ENCODE measurements around the gene DNMT1.

The DNMT1 gene

GRCh38 chr19:10233946-10234345, 39.2 kb upstream of the DNMT1 start:
- DNase-seq = no peak
- Histone ChIP-seq H3K4me3 (ENCODE audit: low read length) (no peak overlapping the region), H3K27ac (ENCODE audit: low read length) (no peak overlapping the region), H2AFZ (ENCODE audit: low read length) (no peak overlapping the region), H3K9me3 (replicated peaks; ENCODE audit: insufficient read depth, low read length) (no peaks in the 10 kb centered on the region), H3K36me3 (replicated peaks; ENCODE audit: insufficient read depth, low read length) (no peaks in the 10 kb centered on the region), H3K9me2 (replicated peaks; ENCODE audit: insufficient read depth, low read length) (no peaks in the 10 kb centered on the region), H3K4me2 (ENCODE audit: low read depth, low read length) (no peak overlapping the region), H4K20me1 (ENCODE audit: insufficient read depth, low read length) (no peaks in the 10 kb centered on the region), H3F3A (ENCODE audit: insufficient read depth, low read length) (peaks cover 34% of the 10 kb centered on the region), H3K9ac (ENCODE audit: low read length) (no peak overlapping the region), H3K79me2 (ENCODE audit: low read length) (peaks cover 22% of the 10 kb centered on the region), H3K27me3 (replicated peaks; ENCODE audit: insufficient read depth, low read length) (no peaks in the 10 kb centered on the region), H3K4me1 (ENCODE audit: low read length) (peaks cover 36% of the 10 kb centered on the region)
- TF ChIP-seq CTCF (IDR thresholded peaks at IDR 0.05; ENCODE audit: low read length) (no peak), EZH2phosphoT487 (IDR thresholded peaks at IDR 0.05; ENCODE audit: low read length) (no peak), EZH2 (optimal IDR thresholded peaks at IDR 0.05; ENCODE audit: low read depth, low read length) (no peak)

GRCh38 chr19:10231612-10232228, 37.0 kb upstream of the DNMT1 start:
- Histone ChIP-seq H4K20me1 (ENCODE audit: insufficient read depth, low read length) (no peaks in the 10 kb centered on the region), H3K27me3 (replicated peaks; ENCODE audit: insufficient read depth, low read length) (no peaks in the 10 kb centered on the region), H3K27ac (ENCODE audit: low read length) (peak overlapping the region; percentile 77; the same call in 1 of the 2 replicates), H3K36me3 (replicated peaks; ENCODE audit: insufficient read depth, low read length) (no peaks in the 10 kb centered on the region), H3K9ac (ENCODE audit: low read length) (peak overlapping the region; percentile 96), H3K4me2 (ENCODE audit: low read depth, low read length) (peak overlapping the region; percentile 96; the same call in 1 of the 2 replicates), H3K4me3 (ENCODE audit: low read length) (peak overlapping the region; percentile 94), H3K4me1 (ENCODE audit: low read length) (peaks cover 43% of the 10 kb centered on the region), H3K9me2 (replicated peaks; ENCODE audit: insufficient read depth, low read length) (no peaks in the 10 kb centered on the region), H3K9me3 (replicated peaks; ENCODE audit: insufficient read depth, low read length) (no peaks in the 10 kb centered on the region), H3F3A (ENCODE audit: insufficient read depth, low read length) (peaks cover 34% of the 10 kb centered on the region), H3K79me2 (ENCODE audit: low read length) (peaks cover 42% of the 10 kb centered on the region), H2AFZ (ENCODE audit: low read length) (0 out of 2 replicates have a peak overlapping the region, but pooled peaks have one; percentile 70)
- TF ChIP-seq CTCF (IDR thresholded peaks at IDR 0.05; ENCODE audit: low read length) (no peak), EZH2 (optimal IDR thresholded peaks at IDR 0.05; ENCODE audit: low read depth, low read length) (no peak), EZH2phosphoT487 (IDR thresholded peaks at IDR 0.05; ENCODE audit: low read length) (no peak)
- DNase-seq = no peak

- Histone ChIP-seq H3K4me1 (ENCODE audit: low read length) (peaks cover 40% of the 10 kb centered on the region), H3K4me2 (ENCODE audit: low read depth, low read length) (peak within 1 kb of the TSS; percentile 96), H3K9ac (ENCODE audit: low read length) (peak within 1 kb of the TSS; percentile 96), H3K9me2 (replicated peaks; ENCODE audit: insufficient read depth, low read length) (no peaks in the 10 kb centered on the region), H4K20me1 (ENCODE audit: insufficient read depth, low read length) (no peaks in the 10 kb centered on the region), H2AFZ (ENCODE audit: low read length) (peak within 1 kb of the TSS; percentile 70), H3K9me3 (replicated peaks; ENCODE audit: insufficient read depth, low read length) (no peaks in the 10 kb centered on the region), H3K27ac (ENCODE audit: low read length) (peak within 1 kb of the TSS; percentile 77), H3K36me3 (replicated peaks; ENCODE audit: insufficient read depth, low read length) (no peaks in the 10 kb centered on the region), H3F3A (ENCODE audit: insufficient read depth, low read length) (peaks cover 28% of the 10 kb centered on the region), H3K27me3 (replicated peaks; ENCODE audit: insufficient read depth, low read length) (no peaks in the 10 kb centered on the region), H3K4me3 (ENCODE audit: low read length) (peak within 1 kb of the TSS; percentile 94), H3K79me2 (ENCODE audit: low read length) (peaks cover 48% of the 10 kb centered on the region)
- DNase-seq = peak; percentile 87
- no peak for TF ChIP-seq CTCF (IDR thresholded peaks at IDR 0.05; ENCODE audit: low read length)
- no peak for TF ChIP-seq EZH2phosphoT487 (IDR thresholded peaks at IDR 0.05; ENCODE audit: low read length)
- TF ChIP-seq EZH2 (optimal IDR thresholded peaks at IDR 0.05; ENCODE audit: low read depth, low read length) = no peak
These were observed 36.3 kb upstream of the DNMT1 start, which contains the start of gene S1PR2 for GRCh38 chr19:10230861-10231611. Gene S1PR2 (minus strand): TSS chr19:10231331. CDS start chr19:10224905, 6,426 bp downstream.

Data from MM.1S (cell line).